Measurements from ENCODE around the gene HTR3E.

DNA sequence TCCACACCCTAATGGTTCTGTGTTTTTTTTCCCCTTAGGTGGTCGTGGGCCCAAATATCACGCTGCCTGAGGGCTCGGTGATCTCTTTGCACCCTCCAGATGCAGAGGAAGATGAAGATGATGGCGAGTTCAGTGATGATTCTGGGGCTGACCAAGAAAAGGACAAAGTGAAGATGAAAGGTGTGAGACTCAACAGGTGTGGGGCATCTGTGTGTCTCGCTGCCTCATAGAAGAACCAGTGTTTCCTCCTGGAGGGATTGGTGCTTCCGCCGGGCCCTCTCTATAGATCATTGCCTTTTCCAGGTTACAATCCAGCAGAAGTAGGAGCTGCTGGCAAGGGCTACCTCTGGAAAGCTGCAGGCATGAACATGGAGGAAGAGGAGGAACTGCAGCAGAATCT is 45.3 kb downstream of the HTR3E start:
- TF ChIP-seq, protein P1, sequence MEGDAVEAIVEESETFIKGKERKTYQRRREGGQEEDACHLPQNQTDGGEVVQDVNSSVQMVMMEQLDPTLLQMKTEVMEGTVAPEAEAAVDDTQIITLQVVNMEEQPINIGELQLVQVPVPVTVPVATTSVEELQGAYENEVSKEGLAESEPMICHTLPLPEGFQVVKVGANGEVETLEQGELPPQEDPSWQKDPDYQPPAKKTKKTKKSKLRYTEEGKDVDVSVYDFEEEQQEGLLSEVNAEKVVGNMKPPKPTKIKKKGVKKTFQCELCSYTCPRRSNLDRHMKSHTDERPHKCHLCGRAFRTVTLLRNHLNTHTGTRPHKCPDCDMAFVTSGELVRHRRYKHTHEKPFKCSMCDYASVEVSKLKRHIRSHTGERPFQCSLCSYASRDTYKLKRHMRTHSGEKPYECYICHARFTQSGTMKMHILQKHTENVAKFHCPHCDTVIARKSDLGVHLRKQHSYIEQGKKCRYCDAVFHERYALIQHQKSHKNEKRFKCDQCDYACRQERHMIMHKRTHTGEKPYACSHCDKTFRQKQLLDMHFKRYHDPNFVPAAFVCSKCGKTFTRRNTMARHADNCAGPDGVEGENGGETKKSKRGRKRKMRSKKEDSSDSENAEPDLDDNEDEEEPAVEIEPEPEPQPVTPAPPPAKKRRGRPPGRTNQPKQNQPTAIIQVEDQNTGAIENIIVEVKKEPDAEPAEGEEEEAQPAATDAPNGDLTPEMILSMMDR (IDR thresholded peaks at IDR 0.05): no peak
- TF ChIP-seq POLR2A (IDR thresholded peaks at IDR 0.05) (no peak), EP300 (IDR thresholded peaks at IDR 0.05) (no peak), POLR2AphosphoS5 (IDR thresholded peaks at IDR 0.05) (no peak)
